ENCODE measurements around the gene CMSS1. TPM values are rescaled to one million over a fixed set of nuclear protein-coding genes. Genes with fewer than 3 reads are reported as not detected.

CMSS1 gene
- polyA plus RNA-seq, 2 of the 4 experiments (the other 2 are of a cell fraction): 61.1 to 62.9 TPM

DNA sequence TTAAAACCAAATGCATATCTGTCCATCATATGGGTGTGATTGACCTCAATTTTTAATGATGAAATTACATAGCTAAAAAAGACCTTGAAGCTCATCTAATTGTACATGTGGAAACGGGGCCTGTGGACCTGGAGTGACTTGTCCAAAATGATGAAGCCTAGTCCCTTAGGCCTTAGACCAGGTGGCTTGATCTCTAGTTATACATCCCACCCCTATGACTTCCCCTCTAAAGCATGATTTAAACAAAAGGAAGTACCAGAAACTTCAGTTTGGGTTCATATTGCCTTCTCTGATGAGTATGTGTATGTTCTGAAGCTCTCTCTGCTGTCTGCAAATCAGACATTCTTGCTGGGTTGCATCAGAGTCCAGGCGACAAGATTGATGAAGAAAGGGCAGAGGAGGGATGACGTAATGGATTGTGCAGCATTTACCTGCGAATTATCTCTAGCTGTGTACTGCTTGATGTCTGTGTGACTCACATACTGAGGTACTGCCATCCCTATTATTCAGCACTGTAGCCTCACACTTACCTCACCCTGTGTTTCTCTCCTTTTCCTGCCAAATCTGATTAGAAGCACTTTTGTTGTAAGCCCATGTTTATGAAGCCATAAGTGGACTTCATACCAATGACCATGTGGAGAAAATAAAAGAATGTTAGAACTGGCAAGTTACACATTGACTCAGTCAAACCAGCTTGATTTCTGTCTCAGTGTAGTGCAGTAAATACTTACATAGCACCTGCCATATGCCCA lies 185.1 kb downstream of the CMSS1 start (continued):
- TF ChIP-seq, protein P1, sequence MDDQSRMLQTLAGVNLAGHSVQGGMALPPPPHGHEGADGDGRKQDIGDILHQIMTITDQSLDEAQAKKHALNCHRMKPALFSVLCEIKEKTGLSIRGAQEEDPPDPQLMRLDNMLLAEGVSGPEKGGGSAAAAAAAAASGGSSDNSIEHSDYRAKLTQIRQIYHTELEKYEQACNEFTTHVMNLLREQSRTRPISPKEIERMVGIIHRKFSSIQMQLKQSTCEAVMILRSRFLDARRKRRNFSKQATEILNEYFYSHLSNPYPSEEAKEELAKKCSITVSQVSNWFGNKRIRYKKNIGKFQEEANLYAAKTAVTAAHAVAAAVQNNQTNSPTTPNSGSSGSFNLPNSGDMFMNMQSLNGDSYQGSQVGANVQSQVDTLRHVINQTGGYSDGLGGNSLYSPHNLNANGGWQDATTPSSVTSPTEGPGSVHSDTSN (IDR thresholded peaks at IDR 0.05): no peak
- TF ChIP-seq MYC (IDR thresholded peaks at IDR 0.05; ENCODE audit: borderline replicate concordance, low read length) (no peak), RAD21 (conservative IDR thresholded peaks at IDR 0.05 in 1 of 2, IDR thresholded peaks at IDR 0.05 in 1 of 2) (0 out of 5 replicates have a peak, but pooled peaks of 1 of the 2 experiments have one; percentile 36), EHF (CRISPR knock-in tag; IDR thresholded peaks at IDR 0.05) (no peak), TFCP2L1 (CRISPR knock-in tag; IDR thresholded peaks at IDR 0.05) (no peak), HEYL (CRISPR knock-in tag; IDR thresholded peaks at IDR 0.05) (no peak), GATA3 (IDR thresholded peaks at IDR 0.05; ENCODE audit: borderline replicate concordance) (peak; percentile 80; the same call in 1 of the 2 replicates), POLR2A (IDR thresholded peaks at IDR 0.05; ENCODE audit: low read length) (no peak), HDAC2 (IDR thresholded peaks at IDR 0.05) (no peak), HOXB13 (CRISPR knock-in tag; IDR thresholded peaks at IDR 0.05; ENCODE audit: low read depth) (no peak), ZFP36 (IDR thresholded peaks at IDR 0.05; ENCODE audit: borderline replicate concordance, partially characterized antibody) (no peak), RARB (CRISPR knock-in tag; IDR thresholded peaks at IDR 0.05) (no peak), EP300 (IDR thresholded peaks at IDR 0.05) (peak; percentile 59 to 61; a peak in 4 of 5 replicates), FOXS1 (CRISPR knock-in tag; IDR thresholded peaks at IDR 0.05) (no peak), CEBPB (IDR thresholded peaks at IDR 0.05) (peak; percentile 73 to 84), BHLHE40 (IDR thresholded peaks at IDR 0.05; ENCODE audit: low read depth, low read length) (no peak), JUN (IDR thresholded peaks at IDR 0.05) (peak; percentile 42 to 54; a peak in 2 of 5 replicates)
- TF ChIP-seq, protein P2, sequence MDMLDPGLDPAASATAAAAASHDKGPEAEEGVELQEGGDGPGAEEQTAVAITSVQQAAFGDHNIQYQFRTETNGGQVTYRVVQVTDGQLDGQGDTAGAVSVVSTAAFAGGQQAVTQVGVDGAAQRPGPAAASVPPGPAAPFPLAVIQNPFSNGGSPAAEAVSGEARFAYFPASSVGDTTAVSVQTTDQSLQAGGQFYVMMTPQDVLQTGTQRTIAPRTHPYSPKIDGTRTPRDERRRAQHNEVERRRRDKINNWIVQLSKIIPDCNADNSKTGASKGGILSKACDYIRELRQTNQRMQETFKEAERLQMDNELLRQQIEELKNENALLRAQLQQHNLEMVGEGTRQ (IDR thresholded peaks at IDR 0.05): no peak
- TF ChIP-seq, protein P3, sequence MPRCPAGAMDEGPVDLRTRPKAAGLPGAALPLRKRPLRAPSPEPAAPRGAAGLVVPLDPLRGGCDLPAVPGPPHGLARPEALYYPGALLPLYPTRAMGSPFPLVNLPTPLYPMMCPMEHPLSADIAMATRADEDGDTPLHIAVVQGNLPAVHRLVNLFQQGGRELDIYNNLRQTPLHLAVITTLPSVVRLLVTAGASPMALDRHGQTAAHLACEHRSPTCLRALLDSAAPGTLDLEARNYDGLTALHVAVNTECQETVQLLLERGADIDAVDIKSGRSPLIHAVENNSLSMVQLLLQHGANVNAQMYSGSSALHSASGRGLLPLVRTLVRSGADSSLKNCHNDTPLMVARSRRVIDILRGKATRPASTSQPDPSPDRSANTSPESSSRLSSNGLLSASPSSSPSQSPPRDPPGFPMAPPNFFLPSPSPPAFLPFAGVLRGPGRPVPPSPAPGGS (IDR thresholded peaks at IDR 0.05): peak; percentile 36; the same call in 1 of the 3 replicates
- TF ChIP-seq, protein P4, sequence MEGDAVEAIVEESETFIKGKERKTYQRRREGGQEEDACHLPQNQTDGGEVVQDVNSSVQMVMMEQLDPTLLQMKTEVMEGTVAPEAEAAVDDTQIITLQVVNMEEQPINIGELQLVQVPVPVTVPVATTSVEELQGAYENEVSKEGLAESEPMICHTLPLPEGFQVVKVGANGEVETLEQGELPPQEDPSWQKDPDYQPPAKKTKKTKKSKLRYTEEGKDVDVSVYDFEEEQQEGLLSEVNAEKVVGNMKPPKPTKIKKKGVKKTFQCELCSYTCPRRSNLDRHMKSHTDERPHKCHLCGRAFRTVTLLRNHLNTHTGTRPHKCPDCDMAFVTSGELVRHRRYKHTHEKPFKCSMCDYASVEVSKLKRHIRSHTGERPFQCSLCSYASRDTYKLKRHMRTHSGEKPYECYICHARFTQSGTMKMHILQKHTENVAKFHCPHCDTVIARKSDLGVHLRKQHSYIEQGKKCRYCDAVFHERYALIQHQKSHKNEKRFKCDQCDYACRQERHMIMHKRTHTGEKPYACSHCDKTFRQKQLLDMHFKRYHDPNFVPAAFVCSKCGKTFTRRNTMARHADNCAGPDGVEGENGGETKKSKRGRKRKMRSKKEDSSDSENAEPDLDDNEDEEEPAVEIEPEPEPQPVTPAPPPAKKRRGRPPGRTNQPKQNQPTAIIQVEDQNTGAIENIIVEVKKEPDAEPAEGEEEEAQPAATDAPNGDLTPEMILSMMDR (IDR thresholded peaks at IDR 0.05): no peak
- TF ChIP-seq, protein P5, sequence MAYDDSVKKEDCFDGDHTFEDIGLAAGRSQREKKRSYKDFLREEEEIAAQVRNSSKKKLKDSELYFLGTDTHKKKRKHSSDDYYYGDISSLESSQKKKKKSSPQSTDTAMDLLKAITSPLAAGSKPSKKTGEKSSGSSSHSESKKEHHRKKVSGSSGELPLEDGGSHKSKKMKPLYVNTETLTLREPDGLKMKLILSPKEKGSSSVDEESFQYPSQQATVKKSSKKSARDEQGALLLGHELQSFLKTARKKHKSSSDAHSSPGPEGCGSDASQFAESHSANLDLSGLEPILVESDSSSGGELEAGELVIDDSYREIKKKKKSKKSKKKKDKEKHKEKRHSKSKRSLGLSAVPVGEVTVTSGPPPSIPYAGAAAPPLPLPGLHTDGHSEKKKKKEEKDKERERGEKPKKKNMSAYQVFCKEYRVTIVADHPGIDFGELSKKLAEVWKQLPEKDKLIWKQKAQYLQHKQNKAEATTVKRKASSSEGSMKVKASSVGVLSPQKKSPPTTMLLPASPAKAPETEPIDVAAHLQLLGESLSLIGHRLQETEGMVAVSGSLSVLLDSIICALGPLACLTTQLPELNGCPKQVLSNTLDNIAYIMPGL (CRISPR knock-in tag; IDR thresholded peaks at IDR 0.05; ENCODE audit: borderline replicate concordance): no peak

Measured in A549 (cell line).